DOHH2 (cell line): Measurements from ENCODE around the gene CACHD1.

Experiments
- H3F3A ChIP-seq: fragments of 200-600 bp; sonication (generic), shearing (Covaris generic); 2 replicates; pipeline ENCODE4 v1.6.0; 2016; ENCODE audit warnings: antibody characterized with exemption, mild to moderate bottlenecking; ENCODE audit not compliant: control insufficient read depth, insufficient read depth
- H3K27ac ChIP-seq: fragments of 200-600 bp; sonication (generic); 2 replicates; pipeline ENCODE4 v1.5.1; 2014; ENCODE audit warnings: low read depth, mild to moderate bottlenecking, low read length, moderate library complexity
- H3K27me3 ChIP-seq: fragments of 200-600 bp; sonication (generic); 2 replicates; pipeline ENCODE4 v1.6.1; 2014; ENCODE audit warnings: mild to moderate bottlenecking, low read length, mixed read lengths; ENCODE audit not compliant: control insufficient read depth
- H3K36me3 ChIP-seq: fragments of 200-600 bp; sonication (generic); 2 replicates; pipeline ENCODE4 v1.6.1; 2014; ENCODE audit warnings: mild to moderate bottlenecking, low read length, moderate library complexity, mixed read lengths; ENCODE audit not compliant: control insufficient read depth
- H3K4me1 ChIP-seq: fragments of 200-600 bp; sonication (generic); 2 replicates; pipeline ENCODE4 v1.6.1; 2014; ENCODE audit warnings: mild to moderate bottlenecking, low read length, mixed read lengths; ENCODE audit not compliant: control insufficient read depth
- H3K4me2 ChIP-seq: fragments of 200-600 bp; sonication (generic); 2 replicates; pipeline ENCODE4 v1.6.0; 2014; ENCODE audit warnings: mild to moderate bottlenecking, low read length, moderate library complexity
- H3K4me3 ChIP-seq: fragments of 200-600 bp; sonication (generic); 2 replicates; pipeline ENCODE4 v1.5.1; 2014; ENCODE audit warnings: mild to moderate bottlenecking, low read length, mixed read lengths
- H3K79me2 ChIP-seq: fragments of 200-600 bp; sonication (generic); 2 replicates; pipeline ENCODE4 v1.6.1; 2014; ENCODE audit warnings: mild to moderate bottlenecking, low read length, mixed read lengths; ENCODE audit not compliant: control insufficient read depth
- H3K9me2 ChIP-seq: fragments of 200-600 bp; sonication (generic); replicated peaks from 2 replicates; pipeline ENCODE4 v1.6.1; 2014; ENCODE audit warnings: mild to moderate bottlenecking, low read length, mixed read lengths; ENCODE audit not compliant: control insufficient read depth
- H3K9me3 ChIP-seq: fragments of 200-600 bp; sonication (generic); 2 replicates; pipeline ENCODE4 v1.6.1; 2014; ENCODE audit warnings: antibody characterized with exemption, low read length, mixed read lengths; ENCODE audit not compliant: control insufficient read depth, insufficient read depth
- H4K20me1 ChIP-seq: fragments of 200-600 bp; sonication (generic); 2 replicates; pipeline ENCODE4 v1.6.0; 2014; ENCODE audit warnings: low read depth, mild to moderate bottlenecking, antibody characterized with exemption, low read length, moderate library complexity; ENCODE audit not compliant: control insufficient read depth, insufficient read depth
- EZH2phosphoT487 ChIP-seq: fragments of 200-600 bp; sonication (generic); IDR thresholded peaks from 2 replicates; pipeline ENCODE4 v1.6.1; 2017; ENCODE audit warnings: borderline replicate concordance, mild to moderate bottlenecking, antibody characterized with exemption, low read length, moderate library complexity, mixed read lengths
- TF ChIP-seq, protein P1 (sequence below): fragments of 200-600 bp; sonication (generic); IDR thresholded peaks from one replicate; pipeline ENCODE4 v1.5.1; 2014; ENCODE audit warnings: antibody characterized with exemption, mild to moderate bottlenecking, low read depth, low read length; ENCODE audit not compliant: poor library complexity, severe bottlenecking

The CACHD1 gene

GRCh38 chr1:64440183-64440826 is 29.6 kb upstream of the CACHD1 start:
- TF ChIP-seq EZH2phosphoT487, result no peak
- TF ChIP-seq, protein P1, sequence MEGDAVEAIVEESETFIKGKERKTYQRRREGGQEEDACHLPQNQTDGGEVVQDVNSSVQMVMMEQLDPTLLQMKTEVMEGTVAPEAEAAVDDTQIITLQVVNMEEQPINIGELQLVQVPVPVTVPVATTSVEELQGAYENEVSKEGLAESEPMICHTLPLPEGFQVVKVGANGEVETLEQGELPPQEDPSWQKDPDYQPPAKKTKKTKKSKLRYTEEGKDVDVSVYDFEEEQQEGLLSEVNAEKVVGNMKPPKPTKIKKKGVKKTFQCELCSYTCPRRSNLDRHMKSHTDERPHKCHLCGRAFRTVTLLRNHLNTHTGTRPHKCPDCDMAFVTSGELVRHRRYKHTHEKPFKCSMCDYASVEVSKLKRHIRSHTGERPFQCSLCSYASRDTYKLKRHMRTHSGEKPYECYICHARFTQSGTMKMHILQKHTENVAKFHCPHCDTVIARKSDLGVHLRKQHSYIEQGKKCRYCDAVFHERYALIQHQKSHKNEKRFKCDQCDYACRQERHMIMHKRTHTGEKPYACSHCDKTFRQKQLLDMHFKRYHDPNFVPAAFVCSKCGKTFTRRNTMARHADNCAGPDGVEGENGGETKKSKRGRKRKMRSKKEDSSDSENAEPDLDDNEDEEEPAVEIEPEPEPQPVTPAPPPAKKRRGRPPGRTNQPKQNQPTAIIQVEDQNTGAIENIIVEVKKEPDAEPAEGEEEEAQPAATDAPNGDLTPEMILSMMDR, result no peak
- no peaks in the 10 kb centered on the region for H3K4me1 ChIP-seq
- no peaks in the 10 kb centered on the region for H3F3A ChIP-seq
- no peak overlapping the region for H3K27ac ChIP-seq
- no peaks in the 10 kb centered on the region for H3K9me3 ChIP-seq
- H3K4me3 ChIP-seq, result no peak overlapping the region
- no peaks in the 10 kb centered on the region for H3K9me2 ChIP-seq
- H3K27me3 ChIP-seq, result no peaks in the 10 kb centered on the region
- H4K20me1 ChIP-seq, result no peaks in the 10 kb centered on the region
- H3K4me2 ChIP-seq, result no peak overlapping the region
- no peaks in the 10 kb centered on the region for H3K79me2 ChIP-seq
- no peaks in the 10 kb centered on the region for H3K36me3 ChIP-seq

GRCh38 chr1:64451440-64451839 is 18.5 kb upstream of the CACHD1 start:
- H3K4me1 ChIP-seq, result no peaks in the 10 kb centered on the region
- no peaks in the 10 kb centered on the region for H3K27me3 ChIP-seq
- no peaks in the 10 kb centered on the region for H4K20me1 ChIP-seq
- no peak overlapping the region for H3K4me2 ChIP-seq
- no peaks in the 10 kb centered on the region for H3K9me2 ChIP-seq
- no peak overlapping the region for H3K27ac ChIP-seq
- TF ChIP-seq, protein P1, result no peak
- TF ChIP-seq EZH2phosphoT487, result no peak
- no peaks in the 10 kb centered on the region for H3K9me3 ChIP-seq
- no peak overlapping the region for H3K4me3 ChIP-seq
- H3F3A ChIP-seq, result no peaks in the 10 kb centered on the region
- no peaks in the 10 kb centered on the region for H3K79me2 ChIP-seq
- H3K36me3 ChIP-seq, result no peaks in the 10 kb centered on the region

DNA sequence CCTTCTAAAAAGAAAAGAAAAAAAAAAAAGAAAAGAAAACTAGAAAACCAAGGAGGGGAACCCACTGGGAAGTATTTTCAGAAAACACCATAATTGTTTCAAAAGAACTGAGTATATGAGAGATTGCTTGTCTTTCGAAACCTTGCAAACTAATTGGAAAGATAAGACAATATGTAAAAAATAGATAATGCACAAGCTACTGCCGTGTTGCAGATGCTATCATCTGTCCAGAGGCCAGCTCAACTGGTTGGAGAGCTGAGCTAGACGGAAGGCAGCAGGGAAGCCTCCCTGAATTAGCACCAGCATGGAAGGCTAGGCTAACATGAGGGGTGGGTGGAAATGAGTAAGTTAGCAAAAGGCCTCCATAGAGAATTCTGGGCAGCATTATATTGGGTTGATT is 16.2 kb upstream of the CACHD1 start:
- H4K20me1 ChIP-seq, result no peaks in the 10 kb centered on the region
- no peaks in the 10 kb centered on the region for H3K9me2 ChIP-seq
- no peak overlapping the region for H3K4me2 ChIP-seq
- H3F3A ChIP-seq, result no peaks in the 10 kb centered on the region
- no peaks in the 10 kb centered on the region for H3K27me3 ChIP-seq
- H3K79me2 ChIP-seq, result no peaks in the 10 kb centered on the region
- H3K27ac ChIP-seq, result no peak overlapping the region
- no peaks in the 10 kb centered on the region for H3K9me3 ChIP-seq
- no peaks in the 10 kb centered on the region for H3K36me3 ChIP-seq
- H3K4me3 ChIP-seq, result no peak overlapping the region
- no peak for TF ChIP-seq EZH2phosphoT487
- H3K4me1 ChIP-seq, result no peaks in the 10 kb centered on the region

DNA sequence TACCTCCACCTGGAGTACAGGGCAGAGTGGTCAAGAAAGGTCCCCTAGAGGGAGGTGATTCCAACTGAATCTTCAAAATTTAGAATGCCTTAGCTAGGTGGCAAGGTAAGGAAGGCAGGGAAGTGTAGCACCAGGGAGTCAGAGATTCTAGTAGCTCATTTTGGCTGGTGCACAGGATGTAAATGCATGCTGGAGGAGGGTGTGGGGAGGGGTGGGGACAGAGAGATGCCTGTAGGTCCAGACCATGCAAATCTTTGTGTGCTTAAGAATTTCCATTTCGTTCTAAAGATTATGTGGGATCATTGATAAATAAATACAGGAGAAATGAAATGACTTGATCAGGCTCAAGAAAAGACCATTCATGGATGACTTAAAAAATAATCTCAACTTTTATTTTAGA is 11.0 kb upstream of the CACHD1 start:
- H4K20me1 ChIP-seq, result no peaks in the 10 kb centered on the region
- H3K27me3 ChIP-seq, result no peaks in the 10 kb centered on the region
- no peak overlapping the region for H3K4me2 ChIP-seq
- H3F3A ChIP-seq, result no peaks in the 10 kb centered on the region
- H3K4me3 ChIP-seq, result no peak overlapping the region
- TF ChIP-seq EZH2phosphoT487, result no peak
- TF ChIP-seq, protein P1, result no peak
- no peaks in the 10 kb centered on the region for H3K9me2 ChIP-seq
- no peaks in the 10 kb centered on the region for H3K36me3 ChIP-seq
- H3K4me1 ChIP-seq, result no peaks in the 10 kb centered on the region
- no peak overlapping the region for H3K27ac ChIP-seq
- no peaks in the 10 kb centered on the region for H3K79me2 ChIP-seq
- no peaks in the 10 kb centered on the region for H3K9me3 ChIP-seq
